Measurements from ENCODE around the gene RAD51. TPM values are rescaled to one million over a fixed set of nuclear protein-coding genes. Genes with fewer than 3 reads are reported as not detected.

Gene RAD51
- total RNA-seq, 1 experiment from 2014 or later, result 30.3 TPM

- intact Hi-C loops (cut with micrococcal nuclease; ENCODE audit: unreplicated experiment) (no loop called here), in situ Hi-C loops (cut with HindIII; ENCODE audit: low pct_unique_long_range_greater_than_20kb, low sequenced_read_pairs) (loop anchor here (25.0 kb wide), 1 partner anchor 139 kb away; no protein-coding TSS in a partner anchor)
- BruUV-seq (replicated peaks), result no TSS peak
- Histone ChIP-seq H3K9me3 (ENCODE audit: control insufficient read depth, insufficient read depth, low read depth, low read length) (no peaks in the 10 kb centered on the region), H3K27ac (ENCODE audit: low read length) (no peak overlapping the region), H3K4me1 (ENCODE audit: control insufficient read depth, insufficient read depth, low read length) (no peaks in the 10 kb centered on the region), H3K27me3 (ENCODE audit: control insufficient read depth, insufficient read depth, low read length) (no peaks in the 10 kb centered on the region), H3K4me3 (ENCODE audit: low read depth in 2 of 2, low read length in 2 of 2) (no peak overlapping the region), H3K36me3 (ENCODE audit: control insufficient read depth, insufficient read depth, low read length) (no peaks in the 10 kb centered on the region; the same call in 1 of the 2 replicates)
- ATAC-seq (no peak), DNase-seq (ENCODE audit: low read depth, low spot score) (no peak)
- TF ChIP-seq TCF7L2 (IDR thresholded peaks at IDR 0.05; ENCODE audit: low read depth, low read length) (no peak), SIN3A (IDR thresholded peaks at IDR 0.05; ENCODE audit: borderline replicate concordance, insufficient read depth, low read depth, low read length) (no peak), POLR2AphosphoS5 (IDR thresholded peaks at IDR 0.05; ENCODE audit: low read depth, low read length) (no peak), REST (IDR thresholded peaks at IDR 0.05; ENCODE audit: insufficient read depth in 1 of 2, low read depth in 2 of 2, low read length in 1 of 2) (no peak), CTCF (IDR thresholded peaks at IDR 0.05) (no peak)
- CTCF ChIA-PET, result interaction anchor here (0.6 kb wide), 1 partner anchor 116 kb away, joined by 3 read pairs; no protein-coding TSS in a partner anchor
- POLR2A ChIA-PET, result no interaction called here
Observed at GRCh38 chr15:40775740-40776536, 81.0 kb downstream of the RAD51 start.

GRCh38 chr15:40776537-40777141 is 81.7 kb downstream of the RAD51 start:
- H3K36me3 ChIP-seq (ENCODE audit: control insufficient read depth, insufficient read depth, low read length), result no peaks in the 10 kb centered on the region; the same call in 1 of the 2 replicates
- intact Hi-C loops (cut with micrococcal nuclease; ENCODE audit: unreplicated experiment), result no loop called here
- ATAC-seq, result no peak
- POLR2A ChIA-PET, result no interaction called here
- no peak for DNase-seq (ENCODE audit: low read depth, low spot score)
- in situ Hi-C loops (cut with HindIII; ENCODE audit: low pct_unique_long_range_greater_than_20kb, low sequenced_read_pairs), result loop anchor here (25.0 kb wide), 1 partner anchor 139 kb away; no protein-coding TSS in a partner anchor
- H3K4me1 ChIP-seq (ENCODE audit: control insufficient read depth, insufficient read depth, low read length), result no peaks in the 10 kb centered on the region
- no peaks in the 10 kb centered on the region for H3K9me3 ChIP-seq (ENCODE audit: control insufficient read depth, insufficient read depth, low read depth, low read length)
- CTCF ChIA-PET, result interaction anchor here (0.6 kb wide), 1 partner anchor 115 kb away, joined by 3 read pairs; no protein-coding TSS in a partner anchor
- H3K27ac ChIP-seq (ENCODE audit: low read length), result no peak overlapping the region
- H3K27me3 ChIP-seq (ENCODE audit: control insufficient read depth, insufficient read depth, low read length), result no peaks in the 10 kb centered on the region
- TF ChIP-seq POLR2AphosphoS5 (IDR thresholded peaks at IDR 0.05; ENCODE audit: low read depth, low read length), result no peak
- TF ChIP-seq TCF7L2 (IDR thresholded peaks at IDR 0.05; ENCODE audit: low read depth, low read length), result no peak
- TF ChIP-seq CTCF (IDR thresholded peaks at IDR 0.05), result no peak
- H3K4me3 ChIP-seq (ENCODE audit: low read depth in 2 of 2, low read length in 2 of 2), result no peak overlapping the region
- no TSS peak for BruUV-seq (replicated peaks)

Other genes starting within 250 kb of the RAD51 start
- gene CHST14, start 224.2 kb upstream of the RAD51 start, total RNA-seq (2021; ENCODE audit: unreplicated experiment), result 42.4 TPM
- gene CCDC32, start 130.1 kb upstream of the RAD51 start, total RNA-seq (2021; ENCODE audit: unreplicated experiment), result 29.8 TPM
- 17.5 TPM for gene RPUSD2, start 125.9 kb upstream of the RAD51 start, total RNA-seq (2021; ENCODE audit: unreplicated experiment)
- 28.9 TPM for gene KNL1, start 100.9 kb upstream of the RAD51 start, total RNA-seq (2021; ENCODE audit: unreplicated experiment)
- gene RMDN3, start 60.1 kb downstream of the RAD51 start, total RNA-seq (2021; ENCODE audit: unreplicated experiment), result 33.2 TPM
- 37.2 TPM for gene GCHFR, start 68.9 kb downstream of the RAD51 start, total RNA-seq (2021; ENCODE audit: unreplicated experiment)
- 0.33 TPM for gene C15orf62, start 74.8 kb downstream of the RAD51 start, total RNA-seq (2021; ENCODE audit: unreplicated experiment)
- gene ZFYVE19, start 111.9 kb downstream of the RAD51 start, total RNA-seq (2021; ENCODE audit: unreplicated experiment), result 39.5 TPM
- gene DNAJC17, start 112.3 kb downstream of the RAD51 start, total RNA-seq (2021; ENCODE audit: unreplicated experiment), result 39.3 TPM
- 0.64 TPM for gene PPP1R14D, start 133.5 kb downstream of the RAD51 start, total RNA-seq (2021; ENCODE audit: unreplicated experiment)
- gene SPINT1, start 148.9 kb downstream of the RAD51 start, total RNA-seq (2021; ENCODE audit: unreplicated experiment), result 32.7 TPM
- 4.2 TPM for gene RHOV, start 179.1 kb downstream of the RAD51 start, total RNA-seq (2021; ENCODE audit: unreplicated experiment)
- 46.7 TPM for gene VPS18, start 199.3 kb downstream of the RAD51 start, total RNA-seq (2021; ENCODE audit: unreplicated experiment)
- gene DLL4, start 234.2 kb downstream of the RAD51 start, total RNA-seq (2021; ENCODE audit: unreplicated experiment), result 0.31 TPM